ENCODE measurements around the gene DISC1.
"Not testable (repeated sequence)": the region's sequence is repeated elsewhere in the genome, so short reads cannot be mapped to it uniquely, and the experiment has no call there.

The DISC1 gene

DNA sequence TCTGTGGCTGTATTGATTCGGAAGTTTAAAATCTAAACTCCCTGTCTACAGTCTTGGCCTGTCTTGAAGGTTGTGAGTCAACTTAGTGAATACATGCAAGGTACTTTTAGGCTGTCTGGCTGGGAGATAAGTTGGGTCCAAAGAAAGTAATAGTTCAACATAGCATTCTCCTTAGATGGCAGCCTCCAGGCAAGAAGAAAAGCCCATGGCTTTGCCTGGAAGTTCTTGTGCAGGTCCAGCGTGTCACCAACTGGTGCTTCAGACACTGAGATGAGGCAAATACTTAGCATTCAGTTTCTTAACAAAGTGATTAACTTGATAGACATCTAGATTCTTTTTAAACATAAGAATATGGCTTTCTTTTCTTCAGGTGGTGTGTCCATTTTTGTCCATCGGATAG is 328.2 kb downstream of the DISC1 start:
- H3K4me3 ChIP-seq (ENCODE audit: low read depth, low read length), result no peak overlapping the region
- no peak for DNase-seq (ENCODE audit: low read depth)
- TF ChIP-seq POLR2A (IDR thresholded peaks at IDR 0.05; ENCODE audit: extremely low read depth, insufficient read length) (no peak), CTCF (IDR thresholded peaks at IDR 0.05; ENCODE audit: low read depth, low read length) (no peak), MAX (IDR thresholded peaks at IDR 0.05; ENCODE audit: low read depth, low read length) (no peak), MYC (IDR thresholded peaks at IDR 0.05; ENCODE audit: low read depth, low read length) (no peak)

DNA sequence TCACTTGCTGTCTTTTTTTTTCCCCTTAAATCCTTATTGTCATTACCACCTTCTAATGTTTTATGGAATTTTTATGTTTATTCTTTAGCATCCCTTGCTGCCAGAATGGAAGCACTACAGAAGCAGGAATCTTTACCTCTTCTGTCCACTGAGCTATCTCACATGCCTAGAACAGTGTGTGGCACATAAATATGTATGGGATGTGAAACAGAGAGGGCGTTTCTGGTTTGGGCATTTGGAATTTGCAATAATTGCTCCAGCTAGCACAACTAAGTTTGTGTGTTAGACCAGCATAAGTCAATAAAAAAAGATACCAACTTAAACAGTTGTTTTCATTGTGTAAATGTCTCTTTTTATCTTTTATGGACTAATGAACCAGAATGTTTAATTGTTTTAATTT is 330.8 kb downstream of the DISC1 start:
- DNase-seq (ENCODE audit: low read depth), result no peak
- no peak for TF ChIP-seq CTCF (IDR thresholded peaks at IDR 0.05; ENCODE audit: low read depth, low read length)
- no peak for TF ChIP-seq MYC (IDR thresholded peaks at IDR 0.05; ENCODE audit: low read depth, low read length)
- TF ChIP-seq POLR2A (IDR thresholded peaks at IDR 0.05; ENCODE audit: extremely low read depth, insufficient read length), result no peak
- TF ChIP-seq MAX (IDR thresholded peaks at IDR 0.05; ENCODE audit: low read depth, low read length), result no peak
- H3K4me3 ChIP-seq (ENCODE audit: low read depth, low read length), result no peak overlapping the region

DNA sequence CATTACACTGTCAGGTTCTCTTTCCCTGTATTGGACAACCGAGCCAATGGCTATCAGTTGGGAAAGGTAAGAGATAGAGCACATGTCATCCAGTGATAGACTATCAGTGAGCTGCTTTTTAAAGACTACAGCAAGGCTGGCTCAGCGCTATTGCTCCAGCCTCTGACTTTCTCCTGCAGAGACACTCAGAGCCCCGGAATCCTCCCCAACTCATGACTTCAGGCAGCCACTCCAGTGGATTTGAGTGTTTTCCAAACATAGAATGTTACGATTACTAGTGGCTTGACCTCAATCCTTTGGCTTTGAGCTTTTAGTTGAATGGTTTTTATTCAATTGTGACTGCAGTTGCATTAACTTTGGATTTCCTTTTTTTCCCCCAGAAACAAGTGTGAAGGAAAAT is 331.9 kb downstream of the DISC1 start:
- TF ChIP-seq CTCF (IDR thresholded peaks at IDR 0.05; ENCODE audit: low read depth, low read length) (no peak), MAX (IDR thresholded peaks at IDR 0.05; ENCODE audit: low read depth, low read length) (no peak), MYC (IDR thresholded peaks at IDR 0.05; ENCODE audit: low read depth, low read length) (no peak), POLR2A (IDR thresholded peaks at IDR 0.05; ENCODE audit: extremely low read depth, insufficient read length) (no peak)
- DNase-seq (ENCODE audit: low read depth), result no peak
- no peak overlapping the region for H3K4me3 ChIP-seq (ENCODE audit: low read depth, low read length)

DNA sequence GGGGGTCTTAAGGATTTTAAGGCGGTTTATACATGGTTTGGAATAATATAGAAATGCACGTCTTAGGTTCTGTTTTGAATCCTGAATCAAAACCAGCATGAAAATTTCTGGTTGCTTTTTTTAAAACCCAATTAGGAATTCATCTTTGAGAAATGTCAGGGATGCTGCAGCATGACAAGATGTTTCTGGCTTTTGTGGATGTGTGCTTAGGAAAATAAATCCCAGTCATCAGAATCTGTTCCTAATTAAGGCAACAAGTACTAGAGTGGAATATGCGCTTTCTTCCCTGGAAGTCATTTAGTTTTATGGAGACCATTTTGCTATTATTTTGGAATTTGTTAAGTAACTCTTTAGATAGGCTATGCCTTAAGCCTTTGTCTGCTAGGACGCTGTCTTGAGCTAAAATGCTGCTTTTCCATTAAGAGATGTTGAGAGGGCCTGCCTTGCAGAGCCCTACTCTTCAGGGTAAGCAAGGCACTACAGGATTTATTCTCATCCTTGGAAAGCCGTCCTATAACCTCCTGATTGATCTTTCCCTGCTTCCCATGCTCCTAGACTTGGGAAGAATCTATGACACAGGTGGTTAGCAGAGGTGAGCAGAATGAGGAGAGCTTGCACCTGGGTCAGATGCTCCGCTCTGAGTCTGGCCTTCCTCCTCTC is 332.8 kb downstream of the DISC1 start:
- H3K4me3 ChIP-seq (ENCODE audit: low read depth, low read length), result no peak overlapping the region
- no peak for DNase-seq (ENCODE audit: low read depth)
- TF ChIP-seq CTCF (IDR thresholded peaks at IDR 0.05; ENCODE audit: low read depth, low read length) (no peak), POLR2A (IDR thresholded peaks at IDR 0.05; ENCODE audit: extremely low read depth, insufficient read length) (no peak), MAX (IDR thresholded peaks at IDR 0.05; ENCODE audit: low read depth, low read length) (no peak), MYC (IDR thresholded peaks at IDR 0.05; ENCODE audit: low read depth, low read length) (no peak)

DNA sequence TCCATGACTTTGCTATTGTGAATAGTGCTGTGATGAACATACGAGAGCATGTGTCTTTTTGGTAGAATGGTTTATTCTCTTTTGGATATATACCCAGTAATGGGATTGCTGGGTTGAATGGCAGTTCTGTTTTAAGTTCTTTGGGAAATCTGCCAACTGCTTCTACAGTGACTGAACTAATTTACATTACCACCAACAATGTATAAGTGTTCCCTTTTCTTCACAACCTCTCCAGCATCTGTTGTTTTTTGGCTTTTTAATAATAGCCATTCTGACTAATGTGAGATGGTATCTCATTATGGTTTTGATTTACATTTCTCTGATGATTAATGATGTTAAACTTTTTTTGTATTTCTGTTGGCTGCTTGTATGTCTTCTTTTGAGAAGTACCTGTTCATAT is 335.2 kb downstream of the DISC1 start:
- not testable (repeated sequence) for DNase-seq (ENCODE audit: low read depth); H3K4me3 ChIP-seq (ENCODE audit: low read depth, low read length)

GRCh38 chr1:231962636-231963035 is 336.0 kb downstream of the DISC1 start:
- H3K4me3 ChIP-seq (ENCODE audit: low read depth, low read length), result no peak overlapping the region
- no peak for DNase-seq (ENCODE audit: low read depth)
- TF ChIP-seq MAX (IDR thresholded peaks at IDR 0.05; ENCODE audit: low read depth, low read length) (no peak), CTCF (IDR thresholded peaks at IDR 0.05; ENCODE audit: low read depth, low read length) (no peak), POLR2A (IDR thresholded peaks at IDR 0.05; ENCODE audit: extremely low read depth, insufficient read length) (no peak), MYC (IDR thresholded peaks at IDR 0.05; ENCODE audit: low read depth, low read length) (no peak)

Data from NB4 (cell line).